ENCODE results near the gene DHRS12. TPM values are rescaled to one million over a fixed set of nuclear protein-coding genes. Genes with fewer than 3 reads are reported as not detected.

Gene DHRS12
- total RNA-seq, 2 experiments from 2014 or later: 10.0 to 14.8 TPM

- Mint-ChIP-seq H3K9me3 (no peaks in the 10 kb centered on the region), H3K4me3 (no peak overlapping the region), H3K36me3 (ENCODE audit: low read depth) (peaks cover 47% of the 10 kb centered on the region), H3K27ac (no peak overlapping the region), H3K4me1 (ENCODE audit: low read depth) (peaks cover 16% of the 10 kb centered on the region), H3K27me3 (no peaks in the 10 kb centered on the region)
- POLR2A ChIA-PET: no interaction called here
- H3K4me1 ChIP-seq (ENCODE audit: insufficient read depth, low read length): peaks cover 13% of the 10 kb centered on the region
- no peaks in the 10 kb centered on the region for H3K9me3 ChIP-seq (ENCODE audit: control insufficient read depth in 1 of 2, insufficient read depth in 1 of 2, low read length in 2 of 2)
- DNase-seq: no peak
- no peak overlapping the region for H3K27ac ChIP-seq (ENCODE audit: low read depth in 1 of 2, low read length in 2 of 2)
- no peaks in the 10 kb centered on the region for H3K27me3 ChIP-seq (ENCODE audit: control insufficient read depth in 1 of 2, insufficient read depth in 2 of 2, low read length in 2 of 2)
- H3K36me3 ChIP-seq (ENCODE audit: insufficient read depth, low read length): peaks cover 23% of the 10 kb centered on the region
- CTCF ChIA-PET: no interaction called here
- no peak for TF ChIP-seq CTCF (IDR thresholded peaks at IDR 0.05)
- H3K4me3 ChIP-seq (ENCODE audit: low read length): no peak overlapping the region
- intact Hi-C loops (cut with DNase I, micrococcal nuclease): loop anchor here in 1 of 2 experiments (10.0 kb wide), 1 partner anchor 90 kb away; no protein-coding TSS in a partner anchor
- no peak for ATAC-seq (ENCODE audit: poor library complexity)
Observed at GRCh38 chr13:51734786-51735185, 69.2 kb downstream of the DHRS12 start.

- Mint-ChIP-seq H3K27me3 (no peaks in the 10 kb centered on the region), H3K4me3 (no peak overlapping the region), H3K27ac (peak overlapping the region; percentile 7), H3K9me3 (no peaks in the 10 kb centered on the region), H3K4me1 (ENCODE audit: low read depth) (peaks cover 16% of the 10 kb centered on the region), H3K36me3 (ENCODE audit: low read depth) (peaks cover 35% of the 10 kb centered on the region)
- DNase-seq (no peak), ATAC-seq (ENCODE audit: poor library complexity) (no peak)
- POLR2A ChIA-PET: no interaction called here
- no peaks in the 10 kb centered on the region for H3K27me3 ChIP-seq (ENCODE audit: control insufficient read depth in 1 of 2, insufficient read depth in 2 of 2, low read length in 2 of 2)
- H3K36me3 ChIP-seq (ENCODE audit: insufficient read depth, low read length): peaks cover 14% of the 10 kb centered on the region
- TF ChIP-seq CTCF (IDR thresholded peaks at IDR 0.05): no peak
- no peaks in the 10 kb centered on the region for H3K9me3 ChIP-seq (ENCODE audit: control insufficient read depth in 1 of 2, insufficient read depth in 1 of 2, low read length in 2 of 2)
- CTCF ChIA-PET: no interaction called here
- no peak overlapping the region for H3K27ac ChIP-seq (ENCODE audit: low read depth in 1 of 2, low read length in 2 of 2)
- H3K4me1 ChIP-seq (ENCODE audit: insufficient read depth, low read length): peaks cover 13% of the 10 kb centered on the region
- no peak overlapping the region for H3K4me3 ChIP-seq (ENCODE audit: low read length)
- intact Hi-C loops (cut with DNase I, micrococcal nuclease): loop anchor here in 1 of 2 experiments (10.0 kb wide), 1 partner anchor 89 kb away; no protein-coding TSS in a partner anchor
Observed at GRCh38 chr13:51733374-51734298, 70.3 kb downstream of the DHRS12 start.

- no peak for TF ChIP-seq CTCF (IDR thresholded peaks at IDR 0.05)
- no peak overlapping the region for H3K4me3 ChIP-seq (ENCODE audit: low read length)
- H3K27me3 ChIP-seq (ENCODE audit: control insufficient read depth in 1 of 2, insufficient read depth in 2 of 2, low read length in 2 of 2): no peaks in the 10 kb centered on the region
- no peak overlapping the region for H3K4me3 Mint-ChIP-seq
- H3K36me3 Mint-ChIP-seq (ENCODE audit: low read depth): peaks cover 29% of the 10 kb centered on the region
- ChIA-PET CTCF (no interaction called here), POLR2A (no interaction called here)
- H3K27me3 Mint-ChIP-seq: no peaks in the 10 kb centered on the region
- no peak overlapping the region for H3K27ac Mint-ChIP-seq
- DNase-seq (no peak), ATAC-seq (ENCODE audit: poor library complexity) (no peak)
- H3K9me3 Mint-ChIP-seq: no peaks in the 10 kb centered on the region
- peaks cover 11% of the 10 kb centered on the region for H3K4me1 ChIP-seq (ENCODE audit: insufficient read depth, low read length)
- intact Hi-C loops (cut with DNase I, micrococcal nuclease): loop anchor here in 1 of 2 experiments (10.0 kb wide), 1 partner anchor 87 kb away; no protein-coding TSS in a partner anchor
- peaks cover 11% of the 10 kb centered on the region for H3K4me1 Mint-ChIP-seq (ENCODE audit: low read depth)
- no peaks in the 10 kb centered on the region for H3K9me3 ChIP-seq (ENCODE audit: control insufficient read depth in 1 of 2, insufficient read depth in 1 of 2, low read length in 2 of 2)
- H3K27ac ChIP-seq (ENCODE audit: low read depth in 1 of 2, low read length in 2 of 2): no peak overlapping the region
- peaks cover 20% of the 10 kb centered on the region for H3K36me3 ChIP-seq (ENCODE audit: insufficient read depth, low read length)
Observed at GRCh38 chr13:51731759-51732158, 72.2 kb downstream of the DHRS12 start.
